OCI-LY7 (cell line): ENCODE results near the gene ABR. TPM values are rescaled to one million over a fixed set of nuclear protein-coding genes. Genes with fewer than 3 reads are reported as not detected.

Experiments used
- BruUV-seq: library from RNA; stranded (reverse); fragments of 400-500 nt; replicated peaks from 2 replicates; lab custom pipeline; 2021; lab: Mats Ljungman, UMichigan
- CTCF ChIA-PET: fragments of 300-600 bp; sonication (Branson Sonifier 250); formaldehyde crosslinking; loops from one replicate; lab custom pipeline; 2022; ENCODE audit warnings: antibody characterized with exemption; ENCODE audit not compliant: unreplicated experiment; lab: Charles Lee
- POLR2A ChIA-PET: fragments of 300-600 bp; sonication (Branson Sonifier 250); formaldehyde crosslinking; loops from one replicate; lab custom pipeline; 2022; ENCODE audit warnings: antibody characterized with exemption; lab: Charles Lee
- DNase-seq: peaks from one replicate; pipeline ENCODE4 v3.0.0-alpha.2; 2015; ENCODE audit warnings: low spot score
- H2AFZ ChIP-seq: fragments of 200-600 bp; sonication (generic), shearing (Covaris generic); 2 replicates; pipeline ENCODE4 v1.6.1; 2014; ENCODE audit warnings: mild to moderate bottlenecking, antibody characterized with exemption, low read length, moderate library complexity
- H3K27ac ChIP-seq: fragments of 200-600 bp; sonication (generic); 2 replicates; pipeline ENCODE4 v1.5.1; 2014; ENCODE audit warnings: mixed run types, low read depth, mild to moderate bottlenecking, moderate library complexity, low read length, inconsistent platforms; ENCODE audit not compliant: poor library complexity, severe bottlenecking
- H3K36me3 ChIP-seq: fragments of 200-600 bp; sonication (generic); 2 replicates; pipeline ENCODE4 v1.6.1; 2014; ENCODE audit warnings: mild to moderate bottlenecking, antibody characterized with exemption, low read length, moderate library complexity, mixed read lengths; ENCODE audit not compliant: insufficient read depth
- H3K4me1 ChIP-seq: fragments of 200-600 bp; sonication (generic); 2 replicates; pipeline ENCODE4 v1.5.1; 2014; ENCODE audit warnings: mild to moderate bottlenecking, low read length; ENCODE audit not compliant: insufficient read depth, poor library complexity, severe bottlenecking
- H3K4me2 ChIP-seq: fragments of 200-600 bp; sonication (generic); 2 replicates; pipeline ENCODE4 v1.6.1; 2014; ENCODE audit warnings: mild to moderate bottlenecking, low read length
- H3K4me3 ChIP-seq: fragments of 200-600 bp; sonication (generic); 2 replicates; pipeline ENCODE4 v1.5.1; 2014; ENCODE audit warnings: mild to moderate bottlenecking, low read depth, low read length; ENCODE audit not compliant: poor library complexity, severe bottlenecking
- H3K79me2 ChIP-seq: fragments of 200-600 bp; sonication (generic); 2 replicates; pipeline ENCODE4 v1.6.1; 2016; ENCODE audit warnings: low read depth, mild to moderate bottlenecking, low read length, moderate library complexity, mixed read lengths; ENCODE audit not compliant: insufficient read depth
- H3K9me2 ChIP-seq: fragments of 200-600 bp; sonication (generic); 2 replicates; pipeline ENCODE4 v1.6.1; 2016; ENCODE audit warnings: mild to moderate bottlenecking, low read length, mixed read lengths; ENCODE audit not compliant: insufficient read depth
- H3K9me3 ChIP-seq: fragments of 200-600 bp; sonication (generic); 2 replicates; pipeline ENCODE4 v1.6.1; 2014; ENCODE audit warnings: mild to moderate bottlenecking, mixed run types, low read length, mixed read lengths
- H4K20me1 ChIP-seq: fragments of 200-600 bp; sonication (generic); 2 replicates; pipeline ENCODE4 v1.6.1; 2014; ENCODE audit warnings: mild to moderate bottlenecking, antibody characterized with exemption, low read length, moderate library complexity, mixed read lengths; ENCODE audit not compliant: insufficient read depth
- EZH2phosphoT487 ChIP-seq: fragments of 200-600 bp; sonication (generic); IDR thresholded peaks from 2 replicates; pipeline ENCODE4 v1.6.1; 2018; ENCODE audit warnings: low read depth, borderline replicate concordance, mild to moderate bottlenecking, mixed run types, antibody characterized with exemption, low read length, moderate library complexity, mixed read lengths
- intact Hi-C: fragments of 100-400 bp; cut with micrococcal nuclease; formaldehyde crosslinking; loops from one replicate; pipeline ENCODE4 v1.10.0; 2022; ENCODE audit not compliant: unreplicated experiment
- total RNA-seq, 2 experiments: library from RNA; depleted of rRNA in 1 of 2; stranded (reverse); fragments of >200 nt in 1 of 2; shearing (Covaris generic) in 1 of 2; gene quantifications; 2 replicates each; pipeline ENCODE4 v1.2.3, GENCODE V29; 2014 to 2022
- TF ChIP-seq, protein P1 (sequence below): fragments of 200-600 bp; sonication (generic); conservative IDR thresholded peaks from 2 replicates; pipeline ENCODE4 v1.5.1; 2014; ENCODE audit warnings: mild to moderate bottlenecking, antibody characterized with exemption, low read length, moderate library complexity, mixed read lengths

The ABR gene
- total RNA-seq, 2 experiments from 2014 or later, result 164 to 181 TPM

DNA sequence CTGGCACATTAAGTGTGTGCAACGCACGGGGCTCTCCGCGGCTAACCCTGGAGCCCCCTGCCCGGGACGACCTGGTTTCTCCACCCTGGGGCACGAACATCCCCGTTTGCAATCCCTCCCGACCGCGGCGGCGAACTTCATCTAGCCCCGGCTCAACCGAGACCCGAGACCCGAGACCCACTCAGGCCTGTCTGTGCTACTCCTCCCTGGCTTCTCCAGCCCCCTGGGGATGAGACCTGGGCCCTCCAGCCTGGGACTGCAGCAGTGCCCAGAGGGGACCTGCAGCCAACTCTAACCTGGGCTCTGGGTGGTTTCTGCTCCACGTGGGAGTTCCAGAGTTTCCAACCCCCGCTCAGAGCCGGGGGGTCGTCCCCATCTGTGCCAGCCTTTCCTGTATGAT lies 109.4 kb downstream of the ABR start:
- no TSS peak for BruUV-seq
- ChIA-PET POLR2A (no interaction called here), CTCF (no interaction called here)
- no peak overlapping the region for H3K4me3 ChIP-seq
- no peaks in the 10 kb centered on the region for H4K20me1 ChIP-seq
- H3K4me1 ChIP-seq, result no peaks in the 10 kb centered on the region
- no peak overlapping the region for H3K4me2 ChIP-seq
- DNase-seq, result no peak
- H2AFZ ChIP-seq, result no peak overlapping the region
- no peaks in the 10 kb centered on the region for H3K9me2 ChIP-seq
- H3K27ac ChIP-seq, result no peak overlapping the region
- no peaks in the 10 kb centered on the region for H3K79me2 ChIP-seq
- TF ChIP-seq EZH2phosphoT487, result no peak
- TF ChIP-seq, protein P1, sequence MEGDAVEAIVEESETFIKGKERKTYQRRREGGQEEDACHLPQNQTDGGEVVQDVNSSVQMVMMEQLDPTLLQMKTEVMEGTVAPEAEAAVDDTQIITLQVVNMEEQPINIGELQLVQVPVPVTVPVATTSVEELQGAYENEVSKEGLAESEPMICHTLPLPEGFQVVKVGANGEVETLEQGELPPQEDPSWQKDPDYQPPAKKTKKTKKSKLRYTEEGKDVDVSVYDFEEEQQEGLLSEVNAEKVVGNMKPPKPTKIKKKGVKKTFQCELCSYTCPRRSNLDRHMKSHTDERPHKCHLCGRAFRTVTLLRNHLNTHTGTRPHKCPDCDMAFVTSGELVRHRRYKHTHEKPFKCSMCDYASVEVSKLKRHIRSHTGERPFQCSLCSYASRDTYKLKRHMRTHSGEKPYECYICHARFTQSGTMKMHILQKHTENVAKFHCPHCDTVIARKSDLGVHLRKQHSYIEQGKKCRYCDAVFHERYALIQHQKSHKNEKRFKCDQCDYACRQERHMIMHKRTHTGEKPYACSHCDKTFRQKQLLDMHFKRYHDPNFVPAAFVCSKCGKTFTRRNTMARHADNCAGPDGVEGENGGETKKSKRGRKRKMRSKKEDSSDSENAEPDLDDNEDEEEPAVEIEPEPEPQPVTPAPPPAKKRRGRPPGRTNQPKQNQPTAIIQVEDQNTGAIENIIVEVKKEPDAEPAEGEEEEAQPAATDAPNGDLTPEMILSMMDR, result no peak
- intact Hi-C loops, result no loop called here
- peaks cover 72% of the 10 kb centered on the region for H3K36me3 ChIP-seq
- 0 out of 2 replicates have a peak, but pooled peaks cover 4% of the 10 kb centered on the region for H3K9me3 ChIP-seq

DNA sequence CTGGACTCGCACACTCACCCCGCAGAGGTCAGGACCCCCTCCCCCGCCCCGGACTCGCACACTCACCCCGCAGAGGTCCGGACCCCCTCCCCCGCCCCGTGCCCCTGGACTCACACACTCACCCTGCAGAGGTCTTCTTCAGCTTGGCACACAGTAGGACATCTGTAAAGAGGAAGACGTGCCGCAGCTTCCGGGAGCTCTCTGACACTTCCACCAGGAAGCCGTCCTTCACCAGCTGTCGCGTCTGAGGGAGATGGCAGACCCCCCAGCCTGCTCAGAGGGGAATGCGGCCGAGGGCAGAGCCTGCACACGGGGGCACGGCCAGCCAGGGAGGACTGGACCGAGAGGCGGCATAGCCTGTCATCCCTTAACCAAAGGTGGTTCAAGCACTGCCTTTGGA lies 109.9 kb downstream of the ABR start:
- intact Hi-C loops, result no loop called here
- Histone ChIP-seq H3K4me2 (no peak overlapping the region), H3K4me1 (no peaks in the 10 kb centered on the region), H3K9me3 (0 out of 2 replicates have a peak, but pooled peaks cover 4% of the 10 kb centered on the region), H3K36me3 (peaks cover 74% of the 10 kb centered on the region), H3K9me2 (no peaks in the 10 kb centered on the region), H3K79me2 (no peaks in the 10 kb centered on the region), H4K20me1 (no peaks in the 10 kb centered on the region), H3K4me3 (no peak overlapping the region), H3K27ac (no peak overlapping the region), H2AFZ (no peak overlapping the region)
- no peak for DNase-seq
- CTCF ChIA-PET, result no interaction called here
- BruUV-seq, result no TSS peak
- TF ChIP-seq, protein P1, result no peak
- TF ChIP-seq EZH2phosphoT487, result no peak
- POLR2A ChIA-PET, result no interaction called here

DNA sequence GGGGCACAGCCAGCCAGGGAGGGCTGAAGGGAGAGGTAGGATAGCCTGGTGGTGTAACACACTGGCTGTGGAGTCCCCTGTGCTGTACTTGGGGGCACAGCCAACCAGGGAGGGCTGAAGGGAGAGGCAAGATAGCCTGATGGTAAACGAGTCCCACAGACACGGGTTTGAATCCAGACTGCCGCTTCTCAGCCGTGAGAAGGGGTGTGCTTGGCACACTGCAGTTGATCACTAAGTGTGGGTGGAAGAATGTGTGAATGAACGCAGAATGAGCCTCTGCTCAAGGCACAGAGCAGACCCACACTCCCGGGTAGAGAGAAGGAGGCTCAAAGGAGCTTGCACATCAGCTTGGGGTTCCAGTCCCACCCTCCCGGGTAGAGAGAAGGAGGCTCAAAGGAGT lies 111.4 kb downstream of the ABR start:
- H3K4me3 ChIP-seq, result no peak overlapping the region
- intact Hi-C loops, result no loop called here
- no peaks in the 10 kb centered on the region for H3K9me2 ChIP-seq
- ChIA-PET POLR2A (no interaction called here), CTCF (no interaction called here)
- BruUV-seq, result no TSS peak
- H3K4me1 ChIP-seq, result no peaks in the 10 kb centered on the region
- H4K20me1 ChIP-seq, result no peaks in the 10 kb centered on the region
- 0 out of 2 replicates have a peak, but pooled peaks cover 4% of the 10 kb centered on the region for H3K9me3 ChIP-seq
- no peaks in the 10 kb centered on the region for H3K79me2 ChIP-seq
- H2AFZ ChIP-seq, result no peak overlapping the region
- no peak overlapping the region for H3K27ac ChIP-seq
- H3K4me2 ChIP-seq, result no peak overlapping the region
- no peak for DNase-seq
- TF ChIP-seq, protein P1, result no peak
- TF ChIP-seq EZH2phosphoT487, result no peak
- peaks cover 74% of the 10 kb centered on the region for H3K36me3 ChIP-seq
